Renal cortex interstitium (tissue), 11 donors: ENCODE measurements around the gene KRTAP10-1. TPM values are rescaled to one million over a fixed set of nuclear protein-coding genes. Genes with fewer than 3 reads are reported as not detected.

Experiments
- DNase-seq, 11 donors: peaks; one replicate each; pipeline ENCODE4 v3.0.0-alpha.2; 2013; ENCODE audit warnings: low read depth in 9 of 11, low spot score in 4 of 11; ENCODE audit errors: extremely low read depth in 1 of 11
- polyA plus RNA-seq, 3 donors: library from polyadenylated mRNA; unstranded; fragments of 120-200 nt; gene quantifications; one replicate each; pipeline ENCODE4 v1.2.1, GENCODE V29; 2013; ENCODE audit not compliant: insufficient read length in 3 of 3

Gene KRTAP10-1
- polyA plus RNA-seq, 3 donors: not detected

DNA sequence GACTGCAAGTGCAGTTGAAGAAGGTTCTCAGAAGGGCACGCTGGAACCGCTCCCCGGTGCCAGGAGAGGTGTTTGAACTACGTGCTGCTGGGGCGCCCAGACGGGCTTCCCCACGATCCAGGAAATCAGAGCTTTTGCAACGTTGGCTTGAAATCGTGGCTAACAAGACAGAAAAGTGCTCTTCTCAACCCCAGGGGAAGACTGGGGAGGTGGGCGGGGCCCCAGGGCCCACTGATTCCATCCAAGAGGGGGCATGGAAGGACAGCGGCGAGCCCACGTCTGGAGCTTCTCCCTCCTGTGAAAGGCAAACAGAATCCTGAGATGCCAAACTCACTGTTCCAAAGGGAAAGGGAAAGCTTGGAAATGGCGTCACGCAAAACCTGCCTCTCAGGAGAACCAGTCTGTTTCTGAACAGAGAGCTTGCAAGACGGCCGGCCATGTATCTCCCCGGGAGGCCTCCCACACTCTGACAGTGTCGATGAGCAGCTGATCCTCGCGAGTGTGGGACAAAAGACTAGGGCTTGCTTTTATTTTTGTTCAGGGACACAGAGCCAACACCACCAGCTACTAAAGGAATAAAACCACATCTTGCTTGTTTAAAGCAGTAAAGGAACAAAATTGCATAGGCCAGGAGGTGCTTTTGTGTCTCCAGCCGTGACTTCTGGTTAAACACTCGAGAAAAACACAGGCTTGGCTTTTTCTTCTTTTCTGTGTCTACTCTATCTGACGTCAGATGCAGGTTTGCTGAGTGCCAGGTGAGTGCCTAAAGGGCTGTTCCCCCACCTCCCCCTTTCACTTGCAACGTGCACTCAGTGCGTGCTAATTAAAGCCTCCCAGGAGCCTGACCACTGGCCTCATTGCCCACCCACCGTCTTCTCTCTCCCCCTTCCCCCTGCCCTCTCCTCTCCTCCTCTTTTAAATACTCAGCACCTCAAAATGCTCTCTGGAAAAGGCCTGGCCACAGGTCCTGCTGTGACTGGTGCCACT is 43.1 kb downstream of the KRTAP10-1 start:
- no peak for DNase-seq

DNA sequence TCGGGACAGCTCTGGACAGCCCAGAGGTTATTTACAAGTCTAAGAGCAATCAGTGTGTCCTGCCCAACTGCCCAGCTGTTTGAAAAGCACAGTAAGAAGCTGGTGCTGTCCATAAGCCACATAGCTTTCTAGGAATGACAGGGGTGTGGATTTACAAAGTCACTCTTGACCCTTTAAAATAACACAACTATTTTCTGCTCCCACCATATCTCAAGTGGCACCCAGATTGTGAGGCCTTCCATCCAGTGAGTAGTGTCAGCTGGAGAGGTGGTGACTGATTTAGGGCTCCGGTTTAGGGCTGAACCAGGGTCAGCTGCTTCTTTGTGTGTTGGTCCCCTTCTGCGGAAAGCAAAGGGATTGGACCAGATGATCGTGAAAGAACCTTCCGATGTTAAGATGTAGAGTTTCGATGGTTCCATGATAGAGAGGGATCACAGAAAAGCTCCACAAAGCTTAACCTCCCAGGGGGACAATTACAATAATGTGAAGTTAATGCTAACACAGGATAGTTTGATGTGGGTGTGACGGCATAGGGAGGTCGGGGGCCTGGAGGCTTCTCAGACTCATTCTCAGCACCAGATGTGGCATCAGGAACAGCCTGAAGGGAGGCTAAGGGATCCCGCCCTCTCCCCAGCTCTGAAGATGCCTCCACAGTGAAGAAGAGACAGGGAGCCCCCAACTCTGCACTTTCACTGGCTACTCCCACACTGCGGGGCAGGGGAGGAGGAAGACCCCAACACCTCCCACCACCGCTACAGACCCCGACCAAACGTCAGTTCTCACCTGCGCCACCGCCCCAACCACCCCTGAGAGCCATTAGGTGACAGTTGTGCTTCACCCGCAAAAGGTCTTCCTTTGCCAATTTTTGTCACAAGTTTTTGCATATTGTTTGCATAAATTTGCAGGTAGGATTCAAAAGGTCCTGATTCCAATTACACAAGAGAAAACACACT is 44.1 kb downstream of the KRTAP10-1 start:
- DNase-seq: no peak

DNA sequence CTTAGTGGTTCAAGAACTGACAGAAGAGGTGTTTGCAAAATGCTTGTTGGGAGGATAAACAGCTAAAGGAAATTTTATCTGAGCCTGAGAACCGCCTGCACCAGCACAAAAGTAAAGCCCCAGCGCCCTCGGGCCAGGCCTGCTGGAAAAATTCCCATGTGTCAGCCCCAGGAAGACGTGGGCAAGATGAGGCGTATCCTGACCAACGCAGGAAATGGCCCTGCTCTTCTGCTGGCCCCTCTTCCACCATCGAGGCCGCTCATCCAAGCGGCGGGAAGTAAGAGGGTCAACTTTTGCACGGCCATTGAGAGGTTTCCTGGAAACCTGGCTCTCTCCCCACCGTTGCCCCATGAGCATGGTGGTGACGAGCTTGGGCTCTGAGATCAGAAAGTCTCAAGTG is 45.0 kb downstream of the KRTAP10-1 start:
- DNase-seq: no peak

DNA sequence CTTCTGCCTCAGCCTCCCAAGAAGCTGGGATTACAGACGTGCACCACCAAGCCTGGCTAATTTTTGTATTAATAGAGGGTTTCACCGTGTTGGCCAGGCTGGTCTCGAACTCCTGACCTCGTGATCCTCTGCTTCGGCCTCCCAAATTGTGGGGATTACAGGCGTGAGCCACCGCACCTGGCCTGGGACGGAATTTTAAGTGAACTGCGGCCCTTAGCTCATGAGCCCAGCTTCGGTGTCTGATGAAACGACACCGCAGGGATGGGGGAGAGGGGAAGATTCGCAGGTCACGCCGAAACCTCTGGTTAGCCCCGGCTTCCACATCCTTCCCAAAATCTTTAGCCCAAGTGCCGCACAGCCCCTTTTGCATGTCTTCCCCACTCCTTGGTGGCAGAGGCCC is 45.6 kb downstream of the KRTAP10-1 start:
- DNase-seq: no peak

DNA sequence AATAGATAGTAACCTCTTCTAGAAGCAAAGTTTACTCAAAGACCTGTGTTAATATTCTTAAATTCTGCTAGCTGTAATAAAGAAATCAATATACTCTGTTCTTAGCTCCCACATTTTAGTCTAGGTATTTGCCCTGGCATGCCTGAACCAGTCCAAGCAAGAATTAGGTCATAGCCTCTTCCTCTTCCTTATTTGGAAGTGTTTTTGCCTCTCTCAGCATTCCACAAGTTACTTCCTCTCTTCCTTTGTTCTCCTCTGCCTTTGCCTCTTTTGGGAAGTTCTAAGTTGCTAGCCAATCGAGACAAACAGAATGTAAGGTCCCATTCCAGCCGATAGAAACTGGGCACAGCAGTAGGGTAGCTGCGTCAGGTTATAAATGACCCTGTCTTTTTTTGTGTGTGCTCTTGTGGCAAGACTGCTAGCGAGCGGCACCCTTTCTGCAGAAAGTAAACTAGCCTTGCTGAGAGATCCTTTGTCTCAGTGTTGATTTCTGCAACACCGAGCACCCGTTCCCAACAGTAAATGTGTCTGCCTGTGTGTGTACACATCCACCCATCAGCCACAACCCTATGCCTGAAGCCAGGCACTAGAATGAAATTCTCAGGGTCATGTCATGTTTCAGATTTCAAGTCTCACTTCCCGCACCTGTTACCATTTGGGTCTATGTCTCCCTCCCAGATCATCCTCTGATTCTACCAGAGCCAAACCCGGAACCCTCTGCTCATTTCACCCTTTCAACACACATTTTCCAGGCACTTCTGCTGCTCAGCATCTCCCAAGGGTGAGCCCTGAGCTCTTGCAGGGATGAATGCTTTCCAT is 47.2 kb downstream of the KRTAP10-1 start:
- no peak for DNase-seq

DNA sequence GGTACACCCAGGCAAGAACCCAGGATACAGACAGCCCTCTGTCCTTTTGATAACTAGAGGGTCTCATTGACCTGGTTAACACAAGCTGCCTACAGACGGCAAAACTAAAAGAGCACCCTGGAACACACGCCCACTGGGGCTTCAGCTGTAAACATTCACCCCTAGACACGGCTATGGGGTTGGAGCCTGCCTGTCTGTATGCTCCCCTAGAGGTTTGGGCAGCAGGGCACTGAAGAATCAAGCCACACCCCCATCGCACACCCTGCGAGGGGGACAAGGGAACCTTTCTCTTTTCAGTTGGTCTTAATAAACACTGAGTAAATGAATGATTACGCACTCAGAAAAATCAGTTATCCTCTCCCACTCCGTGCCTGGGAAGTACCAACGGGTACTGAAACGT is 49.2 kb downstream of the KRTAP10-1 start:
- no peak for DNase-seq

DNA sequence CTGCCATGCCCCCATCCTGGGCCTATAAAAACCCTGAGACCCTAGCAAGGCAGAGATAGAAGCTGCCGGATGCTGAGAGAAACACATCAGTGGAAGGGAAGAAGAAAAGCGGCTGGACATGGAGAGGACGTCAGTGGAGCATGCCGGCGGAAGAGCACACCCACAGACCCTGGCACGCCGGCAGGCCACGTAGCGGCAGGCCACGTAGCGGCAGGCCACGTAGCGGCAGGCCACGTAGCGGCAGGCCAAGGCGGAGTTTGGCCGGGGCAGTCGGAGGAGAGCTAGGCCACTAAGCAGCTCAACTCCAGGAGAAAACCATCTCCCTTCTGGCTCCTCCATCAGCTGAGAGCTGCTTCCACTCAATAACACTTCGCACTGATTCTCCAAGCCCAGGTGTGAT is 49.6 kb downstream of the KRTAP10-1 start:
- no peak for DNase-seq

DNA sequence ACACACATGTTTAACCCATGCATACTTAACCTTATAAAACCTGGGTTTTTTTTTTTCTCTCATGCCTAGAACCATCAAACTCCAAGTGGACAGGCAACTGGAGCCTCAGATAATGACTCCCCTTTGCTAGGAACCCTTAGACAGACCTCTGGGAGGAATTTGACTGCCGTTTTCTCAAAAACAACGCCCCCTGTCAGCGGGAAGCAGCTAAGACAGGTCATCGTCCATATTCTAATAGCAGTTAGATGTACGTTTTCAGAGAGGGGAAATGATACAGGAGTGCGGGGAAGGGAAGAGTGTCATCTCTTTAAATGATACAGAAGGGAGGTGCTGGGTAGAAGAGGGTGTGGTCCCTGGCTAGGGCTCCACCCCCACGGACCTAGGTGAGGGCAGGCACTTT is 50.0 kb downstream of the KRTAP10-1 start:
- DNase-seq: no peak

Other genes with a start within 250 kb of the KRTAP10-1 start
- gene PFKL, start 240.1 kb downstream of the KRTAP10-1 start, polyA plus RNA-seq: 100 to 1,000 TPM; 101 to 165 (median 162) TPM
- 10 to 100 TPM; 14.9 to 38.7 (median 31.9) TPM for gene CFAP410, start 200.8 kb downstream of the KRTAP10-1 start, polyA plus RNA-seq
- gene TRPM2, start 186.6 kb downstream of the KRTAP10-1 start, polyA plus RNA-seq: 1 to 10 TPM in 2 of 3 donors, under 1 TPM in 1; 0.81 to 1.4 (median 1.2) TPM
- gene LRRC3, start 84.7 kb downstream of the KRTAP10-1 start, polyA plus RNA-seq: 1 to 10 TPM; 4.1 to 6.0 (median 5.8) TPM
- gene KRTAP10-2, start 11.3 kb upstream of the KRTAP10-1 start, polyA plus RNA-seq: not detected
- not detected for gene KRTAP10-3, start 18.6 kb upstream of the KRTAP10-1 start, polyA plus RNA-seq
- not detected for gene KRTAP10-4, start 33.5 kb upstream of the KRTAP10-1 start, polyA plus RNA-seq
- not detected for gene KRTAP10-5, start 40.4 kb upstream of the KRTAP10-1 start, polyA plus RNA-seq
- gene KRTAP10-6, start 52.3 kb upstream of the KRTAP10-1 start, polyA plus RNA-seq: not detected
- not detected for gene KRTAP10-7, start 60.4 kb upstream of the KRTAP10-1 start, polyA plus RNA-seq
- gene KRTAP10-8, start 71.9 kb upstream of the KRTAP10-1 start, polyA plus RNA-seq: not detected
- not detected for gene KRTAP10-9, start 86.9 kb upstream of the KRTAP10-1 start, polyA plus RNA-seq
- gene KRTAP10-10, start 97.2 kb upstream of the KRTAP10-1 start, polyA plus RNA-seq: not detected
- gene KRTAP10-11, start 106.2 kb upstream of the KRTAP10-1 start, polyA plus RNA-seq: not detected
- not detected for gene KRTAP12-4, start 114.5 kb upstream of the KRTAP10-1 start, polyA plus RNA-seq
- gene KRTAP12-3, start 117.7 kb upstream of the KRTAP10-1 start, polyA plus RNA-seq: not detected
- gene KRTAP12-2, start 126.7 kb upstream of the KRTAP10-1 start, polyA plus RNA-seq: not detected
- gene KRTAP12-1, start 142.0 kb upstream of the KRTAP10-1 start, polyA plus RNA-seq: not detected
- gene KRTAP10-12, start 157.0 kb upstream of the KRTAP10-1 start, polyA plus RNA-seq: not detected
- gene TSPEAR, start 171.4 kb upstream of the KRTAP10-1 start, polyA plus RNA-seq: 1 to 10 TPM in 1 of 3 donors, under 1 TPM in 2; 0.82 to 1.5 (median 0.89) TPM